ENCODE data around the gene CAPN14.

DNA sequence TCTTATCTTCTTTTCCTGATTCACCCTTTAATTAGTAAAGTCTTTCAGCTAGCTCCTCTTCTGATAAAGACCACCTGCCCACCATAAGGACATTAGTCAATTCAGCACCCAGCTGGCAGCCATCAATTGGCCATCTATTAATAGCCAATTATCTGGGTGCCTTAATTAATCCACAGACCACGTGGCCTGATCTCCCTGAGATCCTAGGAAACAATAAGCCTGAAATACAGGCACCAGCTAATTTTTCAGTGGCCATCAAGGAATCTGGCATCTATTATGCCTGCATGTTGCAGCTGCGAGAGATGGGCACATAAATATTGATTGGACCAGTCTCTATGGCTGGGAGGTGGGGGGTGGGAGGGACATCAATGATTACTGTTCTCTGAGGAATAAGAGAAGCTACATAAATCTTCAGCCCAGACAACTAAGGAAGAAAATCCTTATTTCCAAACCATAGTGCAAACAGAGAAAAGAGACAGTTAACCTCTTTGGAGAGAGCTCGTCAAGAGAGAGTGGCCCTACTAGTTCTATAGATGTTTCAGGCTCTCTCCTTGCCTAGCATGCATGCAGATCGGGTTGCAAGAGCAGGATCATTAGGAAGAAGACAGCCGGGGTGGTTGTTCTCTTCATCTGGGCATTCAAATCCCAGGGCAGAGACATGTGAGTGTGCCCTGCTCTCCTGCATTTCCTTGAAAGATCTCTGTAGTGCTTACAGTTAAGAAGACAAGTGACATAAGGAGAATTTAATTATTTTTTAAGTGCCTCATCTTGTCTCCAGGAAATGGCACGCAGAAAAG lies 87.7 kb downstream of the CAPN14 start:
- TF ChIP-seq, protein P1, sequence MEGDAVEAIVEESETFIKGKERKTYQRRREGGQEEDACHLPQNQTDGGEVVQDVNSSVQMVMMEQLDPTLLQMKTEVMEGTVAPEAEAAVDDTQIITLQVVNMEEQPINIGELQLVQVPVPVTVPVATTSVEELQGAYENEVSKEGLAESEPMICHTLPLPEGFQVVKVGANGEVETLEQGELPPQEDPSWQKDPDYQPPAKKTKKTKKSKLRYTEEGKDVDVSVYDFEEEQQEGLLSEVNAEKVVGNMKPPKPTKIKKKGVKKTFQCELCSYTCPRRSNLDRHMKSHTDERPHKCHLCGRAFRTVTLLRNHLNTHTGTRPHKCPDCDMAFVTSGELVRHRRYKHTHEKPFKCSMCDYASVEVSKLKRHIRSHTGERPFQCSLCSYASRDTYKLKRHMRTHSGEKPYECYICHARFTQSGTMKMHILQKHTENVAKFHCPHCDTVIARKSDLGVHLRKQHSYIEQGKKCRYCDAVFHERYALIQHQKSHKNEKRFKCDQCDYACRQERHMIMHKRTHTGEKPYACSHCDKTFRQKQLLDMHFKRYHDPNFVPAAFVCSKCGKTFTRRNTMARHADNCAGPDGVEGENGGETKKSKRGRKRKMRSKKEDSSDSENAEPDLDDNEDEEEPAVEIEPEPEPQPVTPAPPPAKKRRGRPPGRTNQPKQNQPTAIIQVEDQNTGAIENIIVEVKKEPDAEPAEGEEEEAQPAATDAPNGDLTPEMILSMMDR (conservative IDR thresholded peaks at IDR 0.05), result no peak
- no peak for TF ChIP-seq ZFX (IDR thresholded peaks at IDR 0.05)

All from C4-2B (cell line).